GM23338 (cell line): ENCODE data around the gene PCK2. TPM values are rescaled to one million over a fixed set of nuclear protein-coding genes. Genes with fewer than 3 reads are reported as not detected.

Experiments used
- ATAC-seq: fragments of 200-7000 bp; cut with Tn5 transposase; 3 replicates; pipeline ENCODE4 v1.9.1; 2020
- DNase-seq: peaks from one replicate; pipeline ENCODE4 v3.0.0-alpha.2; 2015; ENCODE audit warnings: low spot score
- H2AFZ ChIP-seq: fragments of 200-600 bp; sonication (generic); 2 replicates; pipeline ENCODE4 v1.8.0; 2016; ENCODE audit warnings: antibody characterized with exemption, mild to moderate bottlenecking, moderate library complexity
- H3F3A ChIP-seq: fragments of 200-600 bp; sonication (generic); replicated peaks from 2 replicates; pipeline ENCODE4 v1.8.0; 2017; ENCODE audit warnings: antibody characterized with exemption, mixed run types, low read depth
- H3K27ac ChIP-seq: fragments of 200-600 bp; sonication (generic); 2 replicates; pipeline ENCODE4 v1.6.1; 2016; ENCODE audit warnings: low read depth
- H3K27me3 ChIP-seq: fragments of 200-600 bp; sonication (generic); 2 replicates; pipeline ENCODE4 v1.8.0; 2016; ENCODE audit warnings: mild to moderate bottlenecking, mixed run types, moderate library complexity; ENCODE audit not compliant: insufficient read depth
- H3K36me3 ChIP-seq: fragments of 200-600 bp; sonication (generic); 2 replicates; pipeline ENCODE4 v1.8.0; 2016; ENCODE audit warnings: mild to moderate bottlenecking; ENCODE audit not compliant: insufficient read depth
- H3K4me1 ChIP-seq: fragments of 200-600 bp; sonication (generic); 2 replicates; pipeline ENCODE4 v1.8.0; 2016; ENCODE audit warnings: mild to moderate bottlenecking, moderate library complexity; ENCODE audit not compliant: insufficient read depth
- H3K4me2 ChIP-seq: fragments of 200-600 bp; sonication (generic); 2 replicates; pipeline ENCODE4 v1.7.1; 2017; ENCODE audit warnings: mixed run types
- H3K4me3 ChIP-seq: fragments of 200-600 bp; sonication (generic); 2 replicates; pipeline ENCODE4 v1.6.1; 2016; ENCODE audit warnings: mixed run types
- H3K79me2 ChIP-seq: fragments of 200-600 bp; sonication (generic); replicated peaks from 2 replicates; pipeline ENCODE4 v1.8.0; 2017; ENCODE audit warnings: mild to moderate bottlenecking; ENCODE audit not compliant: insufficient read depth
- H3K9me2 ChIP-seq: fragments of 200-600 bp; sonication (generic); 2 replicates; pipeline ENCODE4 v1.8.0; 2017; ENCODE audit not compliant: insufficient read depth
- H4K20me1 ChIP-seq: fragments of 200-600 bp; sonication (generic); replicated peaks from 2 replicates; pipeline ENCODE4 v1.8.0; 2017; ENCODE audit warnings: mild to moderate bottlenecking; ENCODE audit not compliant: insufficient read depth
- H3K27ac Mint-ChIP-seq: 2 replicates; pipeline ENCODE4 v1.8.0; 2020; ENCODE audit warnings: inconsistent platforms, mild to moderate bottlenecking, moderate library complexity, mixed read lengths
- H3K27me3 Mint-ChIP-seq: 3 replicates; pipeline ENCODE4 v1.8.0; 2022; ENCODE audit warnings: low read depth, mild to moderate bottlenecking, moderate library complexity, mixed read lengths, inconsistent platforms; ENCODE audit not compliant: insufficient read depth, poor library complexity
- H3K36me3 Mint-ChIP-seq: 3 replicates; pipeline ENCODE4 v1.8.0; 2021; ENCODE audit warnings: low read depth, mild to moderate bottlenecking, inconsistent platforms, moderate library complexity, mixed read lengths
- H3K4me1 Mint-ChIP-seq: 3 replicates; pipeline ENCODE4 v1.8.0; 2020; ENCODE audit warnings: mild to moderate bottlenecking, inconsistent platforms, mixed read lengths
- H3K4me3 Mint-ChIP-seq: 3 replicates; pipeline ENCODE4 v1.8.0; 2021; ENCODE audit warnings: moderate library complexity, mild to moderate bottlenecking, inconsistent platforms, mixed read lengths
- H3K9me3 Mint-ChIP-seq: 3 replicates; pipeline ENCODE4 v1.8.0; 2020; ENCODE audit warnings: moderate library complexity, mild to moderate bottlenecking, inconsistent platforms, mixed read lengths
- CREB1 ChIP-seq: fragments of 250-450 bp; sonication (Bioruptor Pico); IDR thresholded peaks from 2 replicates; pipeline ENCODE4 v1.5.0; 2020; ENCODE audit warnings: low read depth, mild to moderate bottlenecking, moderate library complexity
- EZH2 ChIP-seq: fragments of 200-600 bp; sonication (generic); IDR thresholded peaks from one replicate; pipeline ENCODE4 v1.8.0; 2017; ENCODE audit warnings: antibody characterized with exemption, mild to moderate bottlenecking, low read depth; ENCODE audit not compliant: unreplicated experiment
- JUNB ChIP-seq: IDR thresholded peaks from one replicate; pipeline ENCODE4 v1.6.1; 2016; ENCODE audit warnings: antibody characterized with exemption; ENCODE audit not compliant: unreplicated experiment
- ZNF114 ChIP-seq: fragments of 250-450 bp; sonication (Bioruptor Pico); IDR thresholded peaks from 2 replicates; pipeline ENCODE4 v1.5.0; 2020; ENCODE audit warnings: mild to moderate bottlenecking, moderate library complexity
- ZNF462 ChIP-seq: fragments of 250-450 bp; sonication (Bioruptor Pico); IDR thresholded peaks from 2 replicates; pipeline ENCODE4 v1.5.0; 2020; ENCODE audit warnings: mild to moderate bottlenecking, moderate library complexity
- polyA plus RNA-seq: library from polyadenylated mRNA; unstranded; fragments of >200 nt; fragmentation: Nextera tagmentation; extraction: Ambion mirVana; gene quantifications from 2 replicates; pipeline ENCODE4 v1.2.1, GENCODE V29; 2016
- total RNA-seq: library from RNA; depleted of rRNA; stranded (reverse); fragments of >200 nt; shearing (Covaris generic); gene quantifications from 2 replicates; pipeline ENCODE4 v1.2.3, GENCODE V29; 2014

PCK2 gene
- total and polyA plus RNA-seq, 2 experiments from 2014 or later, result 53.5 to 103 TPM

- no peak for TF ChIP-seq ZNF462 (CRISPR knock-in tag)
- no peak for TF ChIP-seq ZNF114 (CRISPR knock-in tag)
These were observed 19.3 kb downstream of the PCK2 start (continued) for GRCh38 chr14:24113379-24113800.

DNA sequence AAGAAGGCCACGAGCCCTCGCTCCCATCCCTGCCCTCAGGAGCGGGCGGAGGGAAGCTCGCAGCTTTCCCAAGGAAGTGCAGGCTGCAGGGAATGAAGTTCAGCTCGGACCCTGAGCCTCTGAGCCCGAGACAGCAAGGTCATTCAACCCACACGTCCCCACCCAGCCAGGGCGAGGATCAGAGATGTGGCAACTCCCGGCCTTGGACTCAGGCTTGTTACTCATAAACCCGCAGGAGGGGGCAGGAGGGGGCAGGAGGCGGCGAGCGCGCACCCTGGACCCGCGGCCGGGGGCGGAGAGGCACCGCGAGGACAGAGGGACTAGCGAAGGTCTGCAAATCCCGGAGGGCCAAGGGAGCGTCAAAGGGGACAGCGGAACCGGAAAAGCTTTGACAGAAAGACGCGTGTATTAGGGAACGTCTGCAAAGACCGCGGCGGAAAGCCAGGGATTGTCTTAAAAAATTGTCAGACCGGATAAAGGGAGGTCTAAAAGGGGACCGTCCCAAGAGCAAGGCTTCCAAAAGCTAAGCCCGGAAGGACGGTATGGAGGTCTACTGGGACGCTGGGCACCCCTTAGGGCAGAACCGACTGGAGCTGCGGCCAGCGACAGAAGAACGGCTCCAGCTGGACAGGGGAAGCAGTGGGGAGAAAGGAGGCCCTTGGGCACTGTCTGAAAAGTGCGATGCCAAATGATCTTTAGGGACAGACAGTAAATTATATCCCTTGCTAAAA, 19.9 kb downstream of the PCK2 start:
- Histone ChIP-seq H3K4me2 (peak overlapping the region; percentile 96), H3K4me1 (peaks cover 6% of the 10 kb centered on the region), H3K36me3 (peaks cover 7% of the 10 kb centered on the region; the same call in 1 of the 2 replicates), H2AFZ (peak overlapping the region; percentile 95), H3K27ac (peak overlapping the region; percentile 94), H3K9me2 (no peaks in the 10 kb centered on the region), H3K27me3 (no peaks in the 10 kb centered on the region), H4K20me1 (no peaks in the 10 kb centered on the region; the same call in none of the 2 replicates), H3K4me3 (peak overlapping the region; percentile 77), H3F3A (peaks cover 6% of the 10 kb centered on the region; the same call in 1 of the 2 replicates), H3K79me2 (peaks cover 11% of the 10 kb centered on the region)
- H3K4me3 Mint-ChIP-seq, result peak overlapping the region; percentile 93
- peaks cover 20% of the 10 kb centered on the region for H3K36me3 Mint-ChIP-seq
- DNase-seq (peak; percentile 95), ATAC-seq (peak; percentile 61)
- TF ChIP-seq JUNB, result peak; percentile 90
- no peak for TF ChIP-seq ZNF114 (CRISPR knock-in tag)
- TF ChIP-seq EZH2, result no peak
- peak; percentile 62 for TF ChIP-seq CREB1
- peaks cover 23% of the 10 kb centered on the region for H3K27me3 Mint-ChIP-seq
- H3K4me1 Mint-ChIP-seq, result peaks cover 16% of the 10 kb centered on the region
- H3K9me3 Mint-ChIP-seq, result peaks cover 3% of the 10 kb centered on the region; the same call in 1 of the 3 replicates
- H3K27ac Mint-ChIP-seq, result peak overlapping the region; percentile 99
